GM12878 (cell line): ENCODE data around the gene SLC36A4. TPM values are rescaled to one million over a fixed set of nuclear protein-coding genes. Genes with fewer than 3 reads are reported as not detected.

Source experiments
- ATAC-seq: fragments of 200-7000 bp; cut with Tn5 transposase; 3 replicates; pipeline ENCODE4 v1.9.1; 2020; ENCODE audit warnings: mild to moderate bottlenecking, moderate library complexity
- BruUV-seq: library from RNA; stranded (reverse); fragments of 400-500 nt; replicated peaks from 2 replicates; lab custom pipeline; 2021; lab: Mats Ljungman, UMichigan
- CTCF ChIA-PET: fragments of 300-600 bp; sonication (Branson Sonifier 250); formaldehyde crosslinking; extraction: SDS; loops from one replicate; lab custom pipeline; 2021; ENCODE audit warnings: inconsistent platforms; lab: Yijun Ruan, JAX
- POLR2A ChIA-PET: fragments of 350-600 bp; formaldehyde crosslinking; extraction: SDS; loops from one replicate; lab custom pipeline; 2021; ENCODE audit warnings: inconsistent platforms; lab: Charles Lee
- RAD21 ChIA-PET: fragments of 300-600 bp; sonication (Branson Sonifier 250); formaldehyde crosslinking; loops from one replicate; lab custom pipeline; 2023; ENCODE audit warnings: antibody characterized with exemption; ENCODE audit not compliant: unreplicated experiment; lab: Charles Lee
- SMC1A ChIA-PET: fragments of 300-600 bp; sonication (Branson Sonifier 250); formaldehyde crosslinking; loops from one replicate; lab custom pipeline; 2023; ENCODE audit not compliant: unreplicated experiment, uncharacterized antibody; lab: Charles Lee
- DNase-seq: peaks from one replicate; pipeline ENCODE4 v3.0.0-alpha.2; 2011; ENCODE audit warnings: low read depth, low spot score
- FAIRE-seq: peaks from 3 replicates; lab custom pipeline; 2011; peaks lifted over from hg19 to GRCh38; lab: Jason Lieb, UNC
- H2AFZ ChIP-seq: 2 replicates; pipeline ENCODE4 v1.6.0; 2011; ENCODE audit warnings: low read depth, low read length, control low read depth; ENCODE audit not compliant: control insufficient read depth
- H3K27ac ChIP-seq: 2 replicates; pipeline ENCODE4 v1.5.1; 2011; ENCODE audit warnings: control low read depth; ENCODE audit not compliant: control insufficient read depth, insufficient read depth
- H3K27me3 ChIP-seq, 2 experiments: replicated peaks in 1 of 2; 2 replicates each; pipeline versions ENCODE4 v1.6.0 to v1.6.1; 2011; ENCODE audit warnings: low read length in 1 of 2; ENCODE audit not compliant: control insufficient read depth in 2 of 2, insufficient read depth in 2 of 2
- H3K36me3 ChIP-seq, 2 experiments: 2 replicates each; pipeline ENCODE4 v1.5.1; 2011; ENCODE audit warnings: low read length in 1 of 2; ENCODE audit not compliant: control insufficient read depth in 2 of 2, insufficient read depth in 2 of 2
- H3K4me1 ChIP-seq: 2 replicates; pipeline ENCODE4 v1.6.1; 2011; ENCODE audit warnings: mild to moderate bottlenecking, low read length, moderate library complexity, mixed read lengths; ENCODE audit not compliant: control insufficient read depth, insufficient read depth
- H3K4me2 ChIP-seq: 2 replicates; pipeline ENCODE4 v1.6.0; 2011; ENCODE audit warnings: control low read depth; ENCODE audit not compliant: control insufficient read depth, insufficient read depth
- H3K4me3 ChIP-seq: fragments of 200-600 bp; sonication (generic); 2 replicates; pipeline ENCODE4 v1.5.1; 2016
- H3K79me2 ChIP-seq: 2 replicates; pipeline ENCODE4 v1.6.0; 2011; ENCODE audit warnings: low read length; ENCODE audit not compliant: control insufficient read depth, insufficient read depth
- H3K9ac ChIP-seq: 2 replicates; pipeline ENCODE4 v1.8.0; 2011; ENCODE audit warnings: low read length, control low read depth, mixed read lengths; ENCODE audit not compliant: control insufficient read depth, insufficient read depth
- H3K9me3 ChIP-seq: replicated peaks from 3 replicates; pipeline ENCODE4 v1.5.1; 2011; ENCODE audit warnings: mild to moderate bottlenecking, low read length; ENCODE audit not compliant: control insufficient read depth, insufficient read depth
- H4K20me1 ChIP-seq: 2 replicates; pipeline ENCODE4 v1.6.0; 2011; ENCODE audit not compliant: control insufficient read depth, insufficient read depth
- ASH2L ChIP-seq: fragments of 300-600, 200-600 bp; sonication (generic); IDR thresholded peaks from 2 replicates; pipeline ENCODE4 v1.6.1; 2017; ENCODE audit warnings: low read depth, mild to moderate bottlenecking, borderline replicate concordance
- BACH1 ChIP-seq: fragments of 450-650 bp; IDR thresholded peaks from 2 replicates; pipeline ENCODE4 v1.6.1; 2017; ENCODE audit warnings: mild to moderate bottlenecking, borderline replicate concordance
- BCL11A ChIP-seq: IDR thresholded peaks from 2 replicates; pipeline ENCODE4 v1.6.1; 2011; ENCODE audit warnings: low read depth, low read length
- CHD2 ChIP-seq: IDR thresholded peaks from 2 replicates; pipeline ENCODE4 v1.6.1; 2011; ENCODE audit warnings: low read depth, low read length, improper control_type of control experiment, borderline replicate concordance
- FOXK2 ChIP-seq: fragments of 450-650 bp; IDR thresholded peaks from 2 replicates; pipeline ENCODE4 v1.6.1; 2017; ENCODE audit warnings: mild to moderate bottlenecking, moderate library complexity
- HDAC6 ChIP-seq: fragments of 200-600 bp; sonication (generic); IDR thresholded peaks from one replicate; pipeline ENCODE4 v1.8.0; 2017; ENCODE audit warnings: antibody characterized with exemption; ENCODE audit not compliant: unreplicated experiment
- HDGF ChIP-seq: fragments of 450-650 bp; IDR thresholded peaks from 2 replicates; pipeline ENCODE4 v1.6.1; 2016; ENCODE audit warnings: antibody characterized with exemption
- MEF2A ChIP-seq: IDR thresholded peaks from 2 replicates; pipeline ENCODE4 v1.6.1; 2011; ENCODE audit warnings: low read depth, mild to moderate bottlenecking, low read length, moderate library complexity; ENCODE audit not compliant: insufficient read depth
- MEF2B ChIP-seq: fragments of 450-650 bp; IDR thresholded peaks from 2 replicates; pipeline ENCODE4 v1.6.1; 2018; ENCODE audit warnings: mild to moderate bottlenecking, moderate library complexity; ENCODE audit not compliant: partially characterized antibody, poor library complexity, severe bottlenecking
- MYB ChIP-seq: fragments of 150-350 bp; IDR thresholded peaks from 2 replicates; pipeline ENCODE4 v1.6.1; 2014; ENCODE audit warnings: mild to moderate bottlenecking, low read depth, low read length, borderline replicate concordance
- NBN ChIP-seq: fragments of 450-650 bp; IDR thresholded peaks from 2 replicates; pipeline ENCODE4 v1.6.1; 2016
- NFIC ChIP-seq: IDR thresholded peaks from 2 replicates; pipeline ENCODE4 v1.6.1; 2012; ENCODE audit warnings: low read depth, mild to moderate bottlenecking, inconsistent platforms, low read length, moderate library complexity
- PAX8 ChIP-seq: fragments of 450-650 bp; IDR thresholded peaks from 2 replicates; pipeline ENCODE4 v1.6.1; 2017; ENCODE audit warnings: mild to moderate bottlenecking, moderate library complexity
- SRF ChIP-seq, 2 experiments: IDR thresholded peaks; 2 replicates each; pipeline ENCODE4 v1.6.1; 2011; ENCODE audit warnings: low read depth in 2 of 2, low read length in 2 of 2, mild to moderate bottlenecking in 1 of 2, moderate library complexity in 1 of 2
- TCF12 ChIP-seq: IDR thresholded peaks from 2 replicates; pipeline ENCODE4 v1.6.1; 2011; ENCODE audit warnings: low read depth, mild to moderate bottlenecking, low read length
- TCF3 ChIP-seq: IDR thresholded peaks from 2 replicates; pipeline ENCODE4 v1.6.1; 2012; ENCODE audit warnings: low read depth, mild to moderate bottlenecking, low read length, borderline replicate concordance; ENCODE audit not compliant: insufficient read depth
- ZSCAN29 ChIP-seq: fragments of 450-650 bp; IDR thresholded peaks from 2 replicates; pipeline ENCODE4 v1.6.1; 2017; ENCODE audit warnings: mild to moderate bottlenecking, moderate library complexity
- in situ Hi-C: fragments of 300-500 bp; cut with MboI; formaldehyde crosslinking; loops from 9 replicates; pipeline ENCODE4 v1.14.3; 2018; ENCODE audit warnings: mixed read lengths
- intact Hi-C: fragments of 100-400 bp; cut with micrococcal nuclease; formaldehyde crosslinking; loops from one replicate; pipeline ENCODE4 v1.14.2; 2022; ENCODE audit not compliant: unreplicated experiment
- polyA plus RNA-seq, 11 experiments: library from polyadenylated mRNA; depleted of rRNA in 4 of 11; unstranded in 6 of 11; stranded (reverse) in 5 of 11; fragments of >200 nt; fragmentation: Nextera tagmentation in 4 of 11; fragmentation: Illumina TruSeq in 1 of 11; extraction: Ambion mirVana in 4 of 11; extraction: Trizol in 1 of 11; gene quantifications; 1 replicate in 1 of 11; 2 replicates in 10 of 11; pipeline versions ENCODE4 v1.2.1 to v1.2.3, GENCODE V29; 2011 to 2016; ENCODE audit warnings: inconsistent platforms in 2 of 11, missing spikeins in 2 of 11, low read depth in 1 of 11
- total RNA-seq, 4 experiments: library from RNA; depleted of rRNA in 3 of 4; stranded (reverse); fragments of >200 nt in 3 of 4; fragmentation: Illumina TruSeq in 1 of 4; extraction: Trizol in 1 of 4; gene quantifications; 2 replicates each; pipeline versions ENCODE4 v1.2.1 to v1.2.3, GENCODE V29; 2013 to 2021
- TF ChIP-seq, protein P1 (sequence below): fragments of 450-650 bp; IDR thresholded peaks from 2 replicates; pipeline ENCODE4 v1.6.1; 2018; ENCODE audit warnings: borderline replicate concordance, mild to moderate bottlenecking; ENCODE audit not compliant: partially characterized antibody
- TF ChIP-seq, protein P2 (sequence below): fragments of 150-350 bp; IDR thresholded peaks from 2 replicates; pipeline ENCODE4 v1.6.1; 2016; ENCODE audit warnings: low read depth, low read length
- TF ChIP-seq, protein P3 (sequence below): fragments of 450-650 bp; IDR thresholded peaks from 2 replicates; pipeline ENCODE4 v1.6.1; 2017; ENCODE audit warnings: low read depth, mild to moderate bottlenecking, moderate library complexity

Gene SLC36A4
- total and polyA plus RNA-seq, 10 of the 15 experiments (the other 5 are each of a cell fraction or from before 2014, with no cell fraction given), result 1.4 to 12.5 (median 5.2) TPM

DNA sequence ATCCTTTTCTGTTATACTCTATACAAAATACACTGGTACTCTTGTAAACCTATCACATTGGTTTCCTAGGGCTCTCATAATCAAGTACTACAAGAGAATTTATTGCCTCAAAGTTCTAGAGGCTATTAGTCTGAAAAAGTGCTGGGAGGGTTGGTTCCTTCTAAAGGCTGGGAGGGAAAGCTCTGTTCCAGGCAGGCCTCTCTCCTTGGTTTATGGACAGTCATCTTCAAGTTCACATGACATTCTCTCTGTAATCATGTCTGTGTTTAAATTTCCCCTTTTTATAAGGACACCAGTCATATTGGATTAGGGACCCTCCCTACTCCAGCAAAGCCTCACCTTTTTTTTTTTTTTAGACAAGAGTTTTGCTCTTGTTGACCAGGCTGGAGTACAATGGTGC, 9.1 kb downstream of the SLC36A4 start:
- H3K4me3 ChIP-seq, result no peak overlapping the region
- H3K27ac ChIP-seq, result no peak overlapping the region
- peaks cover 2% of the 10 kb centered on the region; the same call in 2 of the 3 replicates for H3K9me3 ChIP-seq
- ChIA-PET CTCF (no interaction called here), POLR2A (no interaction called here), RAD21 (no interaction called here), SMC1A (no interaction called here)
- H3K4me2 ChIP-seq, result no peak overlapping the region
- ATAC-seq, result no peak
- no peak for TF ChIP-seq NFIC
- no peak for TF ChIP-seq BCL11A
- TF ChIP-seq FOXK2, result no peak
- TF ChIP-seq ZSCAN29, result no peak
- TF ChIP-seq MEF2A, result no peak
- TF ChIP-seq, protein P1, sequence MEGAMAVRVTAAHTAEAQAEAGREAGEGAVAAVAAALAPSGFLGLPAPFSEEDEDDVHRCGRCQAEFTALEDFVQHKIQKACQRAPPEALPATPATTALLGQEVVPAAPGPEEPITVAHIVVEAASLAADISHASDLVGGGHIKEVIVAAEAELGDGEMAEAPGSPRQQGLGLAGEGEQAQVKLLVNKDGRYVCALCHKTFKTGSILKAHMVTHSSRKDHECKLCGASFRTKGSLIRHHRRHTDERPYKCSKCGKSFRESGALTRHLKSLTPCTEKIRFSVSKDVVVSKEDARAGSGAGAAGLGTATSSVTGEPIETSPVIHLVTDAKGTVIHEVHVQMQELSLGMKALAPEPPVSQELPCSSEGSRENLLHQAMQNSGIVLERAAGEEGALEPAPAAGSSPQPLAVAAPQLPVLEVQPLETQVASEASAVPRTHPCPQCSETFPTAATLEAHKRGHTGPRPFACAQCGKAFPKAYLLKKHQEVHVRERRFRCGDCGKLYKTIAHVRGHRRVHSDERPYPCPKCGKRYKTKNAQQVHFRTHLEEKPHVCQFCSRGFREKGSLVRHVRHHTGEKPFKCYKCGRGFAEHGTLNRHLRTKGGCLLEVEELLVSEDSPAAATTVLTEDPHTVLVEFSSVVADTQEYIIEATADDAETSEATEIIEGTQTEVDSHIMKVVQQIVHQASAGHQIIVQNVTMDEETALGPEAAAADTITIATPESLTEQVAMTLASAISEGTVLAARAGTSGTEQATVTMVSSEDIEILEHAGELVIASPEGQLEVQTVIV, result no peak
- TF ChIP-seq NBN, result no peak
- TF ChIP-seq MYB, result no peak
- TF ChIP-seq HDGF, result no peak
- TF ChIP-seq TCF3, result no peak
- no peak for TF ChIP-seq ASH2L
- TF ChIP-seq, protein P2, sequence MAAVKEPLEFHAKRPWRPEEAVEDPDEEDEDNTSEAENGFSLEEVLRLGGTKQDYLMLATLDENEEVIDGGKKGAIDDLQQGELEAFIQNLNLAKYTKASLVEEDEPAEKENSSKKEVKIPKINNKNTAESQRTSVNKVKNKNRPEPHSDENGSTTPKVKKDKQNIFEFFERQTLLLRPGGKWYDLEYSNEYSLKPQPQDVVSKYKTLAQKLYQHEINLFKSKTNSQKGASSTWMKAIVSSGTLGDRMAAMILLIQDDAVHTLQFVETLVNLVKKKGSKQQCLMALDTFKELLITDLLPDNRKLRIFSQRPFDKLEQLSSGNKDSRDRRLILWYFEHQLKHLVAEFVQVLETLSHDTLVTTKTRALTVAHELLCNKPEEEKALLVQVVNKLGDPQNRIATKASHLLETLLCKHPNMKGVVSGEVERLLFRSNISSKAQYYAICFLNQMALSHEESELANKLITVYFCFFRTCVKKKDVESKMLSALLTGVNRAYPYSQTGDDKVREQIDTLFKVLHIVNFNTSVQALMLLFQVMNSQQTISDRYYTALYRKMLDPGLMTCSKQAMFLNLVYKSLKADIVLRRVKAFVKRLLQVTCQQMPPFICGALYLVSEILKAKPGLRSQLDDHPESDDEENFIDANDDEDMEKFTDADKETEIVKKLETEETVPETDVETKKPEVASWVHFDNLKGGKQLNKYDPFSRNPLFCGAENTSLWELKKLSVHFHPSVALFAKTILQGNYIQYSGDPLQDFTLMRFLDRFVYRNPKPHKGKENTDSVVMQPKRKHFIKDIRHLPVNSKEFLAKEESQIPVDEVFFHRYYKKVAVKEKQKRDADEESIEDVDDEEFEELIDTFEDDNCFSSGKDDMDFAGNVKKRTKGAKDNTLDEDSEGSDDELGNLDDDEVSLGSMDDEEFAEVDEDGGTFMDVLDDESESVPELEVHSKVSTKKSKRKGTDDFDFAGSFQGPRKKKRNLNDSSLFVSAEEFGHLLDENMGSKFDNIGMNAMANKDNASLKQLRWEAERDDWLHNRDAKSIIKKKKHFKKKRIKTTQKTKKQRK, result no peak
- TF ChIP-seq, protein P3, sequence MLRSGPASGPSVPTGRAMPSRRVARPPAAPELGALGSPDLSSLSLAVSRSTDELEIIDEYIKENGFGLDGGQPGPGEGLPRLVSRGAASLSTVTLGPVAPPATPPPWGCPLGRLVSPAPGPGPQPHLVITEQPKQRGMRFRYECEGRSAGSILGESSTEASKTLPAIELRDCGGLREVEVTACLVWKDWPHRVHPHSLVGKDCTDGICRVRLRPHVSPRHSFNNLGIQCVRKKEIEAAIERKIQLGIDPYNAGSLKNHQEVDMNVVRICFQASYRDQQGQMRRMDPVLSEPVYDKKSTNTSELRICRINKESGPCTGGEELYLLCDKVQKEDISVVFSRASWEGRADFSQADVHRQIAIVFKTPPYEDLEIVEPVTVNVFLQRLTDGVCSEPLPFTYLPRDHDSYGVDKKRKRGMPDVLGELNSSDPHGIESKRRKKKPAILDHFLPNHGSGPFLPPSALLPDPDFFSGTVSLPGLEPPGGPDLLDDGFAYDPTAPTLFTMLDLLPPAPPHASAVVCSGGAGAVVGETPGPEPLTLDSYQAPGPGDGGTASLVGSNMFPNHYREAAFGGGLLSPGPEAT, result no peak
- no peak for TF ChIP-seq HDAC6
- no peak for TF ChIP-seq CHD2
- TF ChIP-seq SRF (IDR thresholded peaks at IDR 0.05; ENCODE audit: low read depth in 2 of 2, low read length in 2 of 2), result no peak
- TF ChIP-seq TCF12, result no peak
- no peak for TF ChIP-seq MEF2B
- no peak for TF ChIP-seq BACH1
- no peak for TF ChIP-seq PAX8
- in situ Hi-C loops (no loop called here), intact Hi-C loops (no loop called here)
- no peaks in the 10 kb centered on the region for H3K36me3 ChIP-seq
- no peak overlapping the region for H2AFZ ChIP-seq
- no peaks in the 10 kb centered on the region for H3K4me1 ChIP-seq
- H3K27me3 ChIP-seq, result no peaks in the 10 kb centered on the region
- BruUV-seq, result no TSS peak
- H3K79me2 ChIP-seq, result no peaks in the 10 kb centered on the region; the same call in 1 of the 2 replicates
- no peak for FAIRE-seq
- no peak for DNase-seq
- no peaks in the 10 kb centered on the region for H4K20me1 ChIP-seq
- H3K9ac ChIP-seq, result no peak overlapping the region
